ENCODE results near the gene PBRM1.

The PBRM1 gene

GRCh38 chr3:52521881-52522650 is 163.6 kb downstream of the PBRM1 start:
- DNase-seq = no peak

GRCh38 chr3:52521488-52521824 is 164.3 kb downstream of the PBRM1 start:
- DNase-seq = no peak

- DNase-seq = no peak
These were observed 164.8 kb downstream of the PBRM1 start for GRCh38 chr3:52520716-52521487.

- DNase-seq = no peak
These were observed 165.5 kb downstream of the PBRM1 start for GRCh38 chr3:52520141-52520667.

GRCh38 chr3:52519445-52520140 is 166.1 kb downstream of the PBRM1 start:
- DNase-seq = no peak

- DNase-seq = no peak
These were observed 166.8 kb downstream of the PBRM1 start for GRCh38 chr3:52518723-52519444.

- no peak for DNase-seq
These were observed 167.7 kb downstream of the PBRM1 start for GRCh38 chr3:52517796-52518722.

- no peak for DNase-seq
These were observed 169.1 kb downstream of the PBRM1 start for GRCh38 chr3:52516509-52517195.

GRCh38 chr3:52515192-52515591 is 170.5 kb downstream of the PBRM1 start:
- no peak for DNase-seq

GRCh38 chr3:52514576-52514975 is 171.1 kb downstream of the PBRM1 start:
- no peak for DNase-seq

- DNase-seq = no peak
These were observed 172.4 kb downstream of the PBRM1 start for GRCh38 chr3:52513281-52513680.

- DNase-seq = no peak
These were observed 173.0 kb downstream of the PBRM1 start for GRCh38 chr3:52512727-52513126.

- no peak for DNase-seq
These were observed 173.6 kb downstream of the PBRM1 start for GRCh38 chr3:52512105-52512504.

GRCh38 chr3:52511509-52511908 is 174.2 kb downstream of the PBRM1 start:
- no peak for DNase-seq

- DNase-seq = no peak
These were observed 175.9 kb downstream of the PBRM1 start for GRCh38 chr3:52509753-52510328.

- no peak for DNase-seq
These were observed 178.4 kb downstream of the PBRM1 start for GRCh38 chr3:52507359-52507758.

GRCh38 chr3:52506266-52506966 is 179.3 kb downstream of the PBRM1 start:
- no peak for DNase-seq

GRCh38 chr3:52504977-52505376 is 180.7 kb downstream of the PBRM1 start:
- no peak for DNase-seq

- no peak for DNase-seq
These were observed 181.8 kb downstream of the PBRM1 start for GRCh38 chr3:52503788-52504424.
